HG02840 (cell line): ENCODE data around the gene SMIM8.

Experiments used
- ATAC-seq: cut with Tn5 transposase; IDR thresholded peaks from one replicate; pipeline ENCODE4 v1.9.1; 2021; ENCODE audit warnings: mild to moderate bottlenecking, moderate library complexity, moderate number of reproducible peaks; ENCODE audit not compliant: unreplicated experiment, low FRiP score

The SMIM8 gene

DNA sequence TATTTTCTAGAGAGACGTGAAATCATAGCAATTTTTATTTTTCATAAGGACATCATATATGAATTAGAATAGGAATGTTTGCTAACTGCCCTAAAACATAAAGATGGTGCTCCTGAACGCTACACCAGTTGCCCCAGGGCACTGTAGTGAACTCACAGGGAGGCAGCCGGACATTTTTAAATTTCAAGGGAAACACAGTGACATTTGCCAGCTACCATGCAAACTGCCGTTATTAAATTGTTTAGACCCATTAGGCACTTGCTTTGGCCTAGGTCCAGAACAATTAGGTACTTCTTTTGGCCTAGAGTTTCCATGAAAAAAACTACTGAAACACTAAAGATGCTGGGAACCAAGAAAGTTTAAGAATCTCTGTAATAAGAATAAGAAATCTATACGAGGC is 60.5 kb downstream of the SMIM8 start:
- no peak for ATAC-seq

DNA sequence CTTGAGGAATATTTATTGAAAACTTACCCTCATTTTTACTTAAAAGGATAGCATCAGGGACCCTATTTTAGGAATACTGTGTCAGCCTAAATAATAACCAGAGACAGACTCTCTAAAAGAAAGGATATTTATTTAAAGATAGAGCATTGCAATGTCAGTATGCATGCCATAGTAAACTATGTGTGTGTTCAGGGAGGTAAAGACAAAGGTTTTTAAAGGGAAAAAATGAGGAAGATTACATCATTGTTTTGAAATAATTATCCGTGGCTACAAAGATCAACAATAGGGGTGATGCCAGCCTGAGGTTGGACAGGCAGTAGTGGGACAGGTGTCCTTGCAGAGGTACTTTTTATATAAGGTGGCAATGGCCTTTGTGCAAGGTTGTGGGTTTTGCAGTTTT is 61.6 kb downstream of the SMIM8 start:
- ATAC-seq: no peak

DNA sequence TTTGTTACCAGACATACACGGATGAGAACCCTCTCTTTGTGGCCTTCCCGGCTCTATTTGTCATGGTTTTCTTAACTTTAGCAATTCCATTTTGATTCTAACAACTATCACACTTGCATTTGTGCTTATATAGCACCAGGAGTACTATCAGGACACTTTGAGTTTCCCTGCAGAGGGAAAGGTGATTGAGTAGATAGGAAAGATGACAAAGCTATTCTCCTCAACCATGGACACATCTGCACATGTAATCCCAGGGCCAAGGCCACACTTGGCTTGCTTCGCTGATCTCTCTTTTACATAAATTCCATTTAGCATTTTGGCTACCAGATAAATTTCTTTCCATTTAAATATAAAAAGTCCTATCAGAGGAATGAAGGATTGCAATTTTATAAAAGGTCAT is 62.1 kb downstream of the SMIM8 start:
- no peak for ATAC-seq

DNA sequence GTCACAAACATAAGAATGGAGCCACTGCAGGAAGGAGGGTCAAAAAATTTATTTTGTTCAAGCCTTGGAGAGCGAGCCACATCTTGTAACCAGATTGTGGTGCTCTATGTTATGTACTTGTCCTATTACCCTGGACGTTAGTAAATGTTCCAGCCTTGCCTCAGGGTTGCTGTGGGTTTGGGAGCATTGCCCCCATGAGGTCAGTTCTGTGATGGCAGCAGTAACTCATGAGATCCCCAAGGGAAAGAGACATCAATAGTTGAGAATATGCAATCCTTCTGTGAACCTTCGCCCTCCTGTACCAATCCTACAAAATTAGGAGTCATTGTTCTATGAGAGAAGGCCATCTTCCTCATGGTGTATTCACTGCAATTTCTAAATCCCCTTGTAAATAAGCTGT is 68.9 kb downstream of the SMIM8 start:
- ATAC-seq: no peak
